Breast epithelium (tissue), 4 donors: ENCODE measurements around the gene KLRB1. TPM values are rescaled to one million over a fixed set of nuclear protein-coding genes. Genes with fewer than 3 reads are reported as not detected.
"Not testable (repeated sequence)": the region's sequence is repeated elsewhere in the genome, so short reads cannot be mapped to it uniquely, and the experiment has no call there.

Source experiments
- DNase-seq, 2 donors: peaks; one replicate each; pipeline ENCODE4 v3.0.0-alpha.2; 2019; ENCODE audit warnings: low spot score in 2 of 2
- H3K27ac ChIP-seq, 2 donors: fragments of 200-600 bp; sonication (generic) in 1 of 2; one replicate each; pipeline ENCODE4 v1.5.1; 2016 to 2019; ENCODE audit warnings: mild to moderate bottlenecking in 1 of 2
- H3K27me3 ChIP-seq, 2 donors: fragments of 200-600 bp; sonication (generic) in 1 of 2; one replicate each; pipeline versions ENCODE4 v1.5.1 to v1.6.0; 2017 to 2019; ENCODE audit warnings: control low read depth in 1 of 2, mild to moderate bottlenecking in 1 of 2
- H3K36me3 ChIP-seq: fragments of 200-600 bp; one replicate; pipeline ENCODE4 v1.5.1; 2019
- H3K4me1 ChIP-seq, 2 donors: fragments of 200-600 bp; sonication (generic); one replicate each; pipeline ENCODE4 v1.5.1; 2016 to 2019; ENCODE audit warnings: control low read depth in 1 of 2
- H3K4me3 ChIP-seq, 3 donors: fragments of 200-600 bp; sonication (generic); 1 replicate in 2 of 3; 2 replicates in 1 of 3; pipeline ENCODE4 v1.5.1; 2016 to 2019; ENCODE audit warnings: mild to moderate bottlenecking in 3 of 3, moderate library complexity in 2 of 3
- H3K9me3 ChIP-seq, 2 donors: fragments of 200-600 bp; sonication (generic) in 1 of 2; one replicate each; pipeline ENCODE4 v1.5.1; 2016 to 2019; ENCODE audit warnings: control low read depth in 1 of 2
- CTCF ChIP-seq, 3 donors: fragments of 450-650 bp; IDR thresholded peaks; one replicate each; pipeline ENCODE4 v1.5.1; 2016 to 2017; ENCODE audit warnings: antibody characterized with exemption in 3 of 3, mild to moderate bottlenecking in 3 of 3, moderate library complexity in 3 of 3
- POLR2A ChIP-seq: fragments of 450-650 bp; IDR thresholded peaks from one replicate; pipeline ENCODE4 v1.6.1; 2016; ENCODE audit warnings: antibody characterized with exemption, mild to moderate bottlenecking, moderate library complexity
- POLR2AphosphoS5 ChIP-seq, 3 donors: sonication (generic); formaldehyde crosslinking; IDR thresholded peaks; one replicate each; pipeline ENCODE4 v1.6.1; 2017; ENCODE audit warnings: antibody characterized with exemption in 3 of 3
- intact Hi-C: fragments of 100-400 bp; cut with DNase I; formaldehyde crosslinking; loops from one replicate; pipeline ENCODE4 v1.15.1; 2023; ENCODE audit warnings: low total_unique reads
- total RNA-seq, 3 donors: library from RNA; depleted of rRNA; stranded (reverse); fragments of >200 nt; gene quantifications; one replicate each; pipeline ENCODE4 v1.1.0, GENCODE V29; 2016

Gene KLRB1
- total RNA-seq, 3 donors from 2014 or later = 0.66 to 1.5 (median 0.80) TPM

DNA sequence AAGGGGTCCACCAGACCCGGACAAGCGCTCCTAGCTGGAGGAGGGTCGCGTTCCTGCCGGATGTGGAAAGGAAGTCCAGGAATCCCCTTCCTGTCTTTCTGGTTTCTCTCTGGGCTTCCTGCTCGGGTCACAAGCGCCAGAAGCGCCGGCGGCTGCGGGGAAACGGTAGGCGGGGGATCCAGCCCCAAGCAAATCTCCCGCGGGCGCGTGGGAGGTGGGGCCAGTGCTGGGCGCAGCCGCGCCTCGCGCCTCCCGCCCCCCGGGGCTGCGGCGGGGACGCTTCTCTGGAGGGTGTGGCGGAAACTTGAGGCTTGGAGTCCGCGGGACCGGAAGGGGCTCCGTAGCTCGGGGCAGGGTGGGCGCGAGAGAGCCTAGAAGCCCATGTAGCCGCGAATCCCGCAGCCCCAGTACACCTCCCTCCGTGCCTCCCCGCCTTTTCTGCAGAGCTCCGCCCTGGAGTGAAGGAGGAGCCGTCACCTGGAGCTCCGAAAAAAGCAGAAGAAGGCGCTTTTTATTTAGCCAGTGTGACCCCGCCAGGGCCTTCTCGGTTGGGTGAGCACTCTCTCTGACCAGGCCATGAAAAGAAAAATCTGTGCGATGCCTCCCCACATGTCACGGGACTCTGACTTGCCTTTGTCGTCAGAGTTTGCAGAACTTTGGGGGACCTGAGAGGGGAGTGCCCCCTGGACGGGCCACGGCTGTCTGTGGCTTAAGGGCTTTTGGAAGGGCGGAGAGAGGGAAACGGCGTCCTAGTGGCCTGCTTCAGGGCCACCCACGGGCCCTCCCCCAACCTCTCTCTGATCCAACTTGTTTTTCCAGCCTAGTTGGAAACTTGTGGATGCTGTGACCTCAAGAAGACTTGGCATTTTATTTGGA, 40.3 kb upstream of the KLRB1 start:
- Histone ChIP-seq H3K4me3 (peak overlapping the region; percentile 62 to 82 (median 70)), H3K9me3 (no peaks in the 10 kb centered on the region), H3K27me3 (no peaks in the 10 kb centered on the region), H3K36me3 (no peaks in the 10 kb centered on the region), H3K4me1 (peaks cover 0 to 9% of the 10 kb centered on the region in 2 donors), H3K27ac (peak overlapping the region; percentile 94 to 98)
- intact Hi-C loops = no loop called here
- DNase-seq = peak; percentile 67 to 73
- TF ChIP-seq POLR2AphosphoS5 (IDR thresholded peaks at IDR 0.05) = peak in 2 of 3 donors; percentile 13 to 54
- TF ChIP-seq POLR2A = no peak
- peak in 1 of 3 donors; percentile 13 for TF ChIP-seq CTCF (IDR thresholded peaks at IDR 0.05)

- Histone ChIP-seq H3K27ac (peak overlapping the region; percentile 94 to 98), H3K27me3 (no peaks in the 10 kb centered on the region), H3K36me3 (no peaks in the 10 kb centered on the region), H3K4me3 (peak overlapping the region; percentile 62 to 82 (median 70)), H3K4me1 (peaks cover 0 to 9% of the 10 kb centered on the region in 2 donors), H3K9me3 (no peaks in the 10 kb centered on the region)
- TF ChIP-seq POLR2AphosphoS5 (IDR thresholded peaks at IDR 0.05) = no peak
- no peak for TF ChIP-seq POLR2A
- no peak for TF ChIP-seq CTCF (IDR thresholded peaks at IDR 0.05)
- intact Hi-C loops = no loop called here
- no peak for DNase-seq
Measured at GRCh38 chr12:9646794-9647781, 39.4 kb upstream of the KLRB1 start.

DNA sequence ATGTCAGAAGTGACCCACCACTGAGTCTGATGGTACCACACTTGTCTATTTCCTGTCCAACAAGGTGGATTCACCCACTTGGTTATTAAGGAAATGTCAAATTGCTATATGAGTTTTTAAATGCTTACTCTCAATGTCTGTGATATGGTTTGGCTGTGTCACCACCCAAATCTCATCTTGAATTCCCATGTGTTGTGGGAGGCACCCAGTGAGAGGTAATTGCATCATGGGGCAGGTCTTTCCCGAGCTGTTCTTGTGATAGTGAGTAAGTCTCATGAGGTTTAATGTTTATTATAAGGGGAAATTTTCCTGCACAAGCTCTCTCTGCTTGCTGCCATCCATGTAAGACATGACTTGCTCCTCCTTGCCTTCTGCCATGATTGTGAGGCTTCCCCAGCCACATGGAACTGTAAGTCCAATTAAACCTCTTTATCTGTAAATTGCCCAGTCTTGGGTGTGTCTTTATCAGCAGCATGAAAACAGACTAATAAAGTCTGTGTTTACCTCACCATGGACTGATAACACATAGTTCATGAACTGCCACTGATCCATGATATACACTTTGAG, 37.4 kb upstream of the KLRB1 start:
- H3K4me3 ChIP-seq, H3K9me3 ChIP-seq, H3K27me3 ChIP-seq, H3K4me1 ChIP-seq, DNase-seq, H3K27ac ChIP-seq, H3K36me3 ChIP-seq, intact Hi-C loops: not testable (repeated sequence)

DNA sequence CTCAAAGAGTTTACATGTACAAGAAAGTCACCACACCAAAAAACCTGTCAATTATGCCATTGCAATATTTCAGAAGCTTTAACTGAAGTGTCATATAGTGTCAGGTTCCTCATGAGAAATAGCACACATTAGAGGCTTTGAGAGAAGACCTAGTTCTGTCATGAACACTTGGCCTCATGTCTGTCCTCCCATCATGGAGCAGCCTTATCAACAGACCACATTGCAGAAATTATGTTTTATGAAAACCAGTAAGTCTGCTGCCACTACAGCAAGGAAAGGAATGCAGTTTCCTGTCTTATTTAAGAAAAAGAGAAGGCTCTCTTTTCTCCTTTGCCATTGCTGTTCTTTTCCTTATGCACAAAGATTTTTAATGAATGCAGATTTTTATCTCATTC, 35.5 kb upstream of the KLRB1 start:
- H3K27me3 ChIP-seq = no peaks in the 10 kb centered on the region
- DNase-seq = no peak
- no peaks in the 10 kb centered on the region for H3K4me1 ChIP-seq
- intact Hi-C loops = no loop called here
- no peak overlapping the region for H3K4me3 ChIP-seq
- H3K27ac ChIP-seq = no peak overlapping the region
- no peaks in the 10 kb centered on the region for H3K9me3 ChIP-seq
- TF ChIP-seq CTCF (IDR thresholded peaks at IDR 0.05) = no peak
- no peak for TF ChIP-seq POLR2AphosphoS5 (IDR thresholded peaks at IDR 0.05)
- TF ChIP-seq POLR2A = no peak
- H3K36me3 ChIP-seq = no peaks in the 10 kb centered on the region

- Histone ChIP-seq H3K9me3 (no peaks in the 10 kb centered on the region), H3K27me3 (no peaks in the 10 kb centered on the region), H3K4me3 (no peak overlapping the region), H3K27ac (no peak overlapping the region), H3K4me1 (no peaks in the 10 kb centered on the region), H3K36me3 (no peaks in the 10 kb centered on the region)
- intact Hi-C loops = no loop called here
- no peak for DNase-seq
- TF ChIP-seq CTCF (IDR thresholded peaks at IDR 0.05) = no peak
Measured at GRCh38 chr12:9642606-9643265, 35.0 kb upstream of the KLRB1 start.
